ENCODE measurements around the gene CEP85. TPM values are rescaled to one million over a fixed set of nuclear protein-coding genes. Genes with fewer than 3 reads are reported as not detected.

Gene CEP85
- total RNA-seq, 1 donor from 2014 or later, result 10.2 TPM

DNA sequence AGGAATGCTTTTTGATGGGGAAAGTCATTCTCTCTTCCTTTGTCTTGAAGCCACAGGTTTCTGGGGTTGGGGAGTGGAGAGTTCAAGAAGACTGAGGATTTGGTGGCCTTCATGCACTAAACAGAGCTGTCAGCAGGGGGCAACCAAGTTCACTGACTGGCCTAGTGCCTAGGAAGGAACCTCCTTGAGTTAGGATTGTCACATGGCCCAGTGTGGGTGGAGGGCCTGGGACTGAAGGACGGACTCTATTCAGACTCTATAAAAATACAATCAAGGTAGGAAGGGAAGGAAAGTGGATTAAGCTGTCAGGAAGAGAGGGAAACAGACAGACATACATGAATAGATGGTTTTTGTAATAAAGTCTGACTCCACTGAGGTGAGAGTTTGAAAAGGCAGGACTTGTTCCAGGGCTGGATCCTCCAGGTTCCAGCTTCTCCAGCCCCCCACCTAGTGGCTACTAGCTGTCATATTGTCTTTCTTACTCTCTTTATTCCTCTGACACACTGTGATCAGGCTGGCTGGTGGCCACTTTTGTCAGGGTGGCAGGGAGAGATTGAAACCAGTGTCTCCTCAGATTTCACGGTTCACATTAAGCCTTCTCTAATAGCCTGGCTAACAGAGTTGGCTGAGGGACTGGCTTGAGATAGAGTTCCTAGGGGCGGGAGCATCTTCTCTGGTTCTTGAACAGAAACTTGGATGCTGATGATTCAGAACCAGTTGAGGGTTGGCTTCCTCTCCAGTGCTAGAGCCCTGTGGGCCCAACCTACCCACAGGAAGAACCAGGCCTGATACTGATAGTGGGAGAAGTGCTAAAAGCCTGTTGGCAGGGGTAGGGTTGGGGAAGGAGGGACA, 41.8 kb downstream of the CEP85 start:
- intact Hi-C loops (cut with DNase I), result no loop called here
- peak overlapping the region; percentile 16 for H3K4me3 ChIP-seq
- peaks cover 14% of the 10 kb centered on the region for H3K36me3 ChIP-seq
- TF ChIP-seq, protein P1, sequence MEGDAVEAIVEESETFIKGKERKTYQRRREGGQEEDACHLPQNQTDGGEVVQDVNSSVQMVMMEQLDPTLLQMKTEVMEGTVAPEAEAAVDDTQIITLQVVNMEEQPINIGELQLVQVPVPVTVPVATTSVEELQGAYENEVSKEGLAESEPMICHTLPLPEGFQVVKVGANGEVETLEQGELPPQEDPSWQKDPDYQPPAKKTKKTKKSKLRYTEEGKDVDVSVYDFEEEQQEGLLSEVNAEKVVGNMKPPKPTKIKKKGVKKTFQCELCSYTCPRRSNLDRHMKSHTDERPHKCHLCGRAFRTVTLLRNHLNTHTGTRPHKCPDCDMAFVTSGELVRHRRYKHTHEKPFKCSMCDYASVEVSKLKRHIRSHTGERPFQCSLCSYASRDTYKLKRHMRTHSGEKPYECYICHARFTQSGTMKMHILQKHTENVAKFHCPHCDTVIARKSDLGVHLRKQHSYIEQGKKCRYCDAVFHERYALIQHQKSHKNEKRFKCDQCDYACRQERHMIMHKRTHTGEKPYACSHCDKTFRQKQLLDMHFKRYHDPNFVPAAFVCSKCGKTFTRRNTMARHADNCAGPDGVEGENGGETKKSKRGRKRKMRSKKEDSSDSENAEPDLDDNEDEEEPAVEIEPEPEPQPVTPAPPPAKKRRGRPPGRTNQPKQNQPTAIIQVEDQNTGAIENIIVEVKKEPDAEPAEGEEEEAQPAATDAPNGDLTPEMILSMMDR (IDR thresholded peaks at IDR 0.05), result peak; percentile 74
- H3K27me3 ChIP-seq (ENCODE audit: low read depth), result no peaks in the 10 kb centered on the region
- peak; percentile 86 for DNase-seq
- peak overlapping the region; percentile 96 for H3K27ac ChIP-seq
- peak; percentile 78 to 83 for ATAC-seq
- H3K4me1 ChIP-seq, result peaks cover 54% of the 10 kb centered on the region
- H3K9me3 ChIP-seq, result no peaks in the 10 kb centered on the region

DNA sequence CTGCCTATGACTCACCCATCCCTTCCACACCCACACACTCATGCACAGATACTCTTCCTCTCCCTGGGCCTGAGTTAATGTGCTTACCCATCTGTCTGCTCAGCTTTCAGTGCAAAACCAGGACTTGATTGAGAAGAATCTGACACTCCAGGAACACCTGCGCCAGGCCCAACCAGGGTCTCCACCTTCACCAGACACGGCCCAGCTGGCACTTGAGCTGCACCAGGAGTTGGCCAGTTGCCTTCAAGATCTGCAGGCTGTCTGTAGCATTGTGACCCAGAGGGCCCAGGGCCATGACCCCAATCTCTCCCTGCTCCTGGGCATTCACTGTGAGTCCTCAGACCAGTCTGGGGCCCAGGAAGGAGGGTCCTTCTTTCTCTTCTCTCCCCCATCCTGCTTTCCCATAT, 42.4 kb downstream of the CEP85 start:
- peaks cover 13% of the 10 kb centered on the region for H3K36me3 ChIP-seq
- H3K4me3 ChIP-seq, result peak overlapping the region; percentile 2
- peak overlapping the region; percentile 96 for H3K27ac ChIP-seq
- no peak for ATAC-seq
- no peaks in the 10 kb centered on the region for H3K9me3 ChIP-seq
- TF ChIP-seq, protein P1 (IDR thresholded peaks at IDR 0.05), result no peak
- no peak for DNase-seq
- H3K27me3 ChIP-seq (ENCODE audit: low read depth), result no peaks in the 10 kb centered on the region
- intact Hi-C loops (cut with DNase I), result no loop called here
- H3K4me1 ChIP-seq, result peaks cover 61% of the 10 kb centered on the region

DNA sequence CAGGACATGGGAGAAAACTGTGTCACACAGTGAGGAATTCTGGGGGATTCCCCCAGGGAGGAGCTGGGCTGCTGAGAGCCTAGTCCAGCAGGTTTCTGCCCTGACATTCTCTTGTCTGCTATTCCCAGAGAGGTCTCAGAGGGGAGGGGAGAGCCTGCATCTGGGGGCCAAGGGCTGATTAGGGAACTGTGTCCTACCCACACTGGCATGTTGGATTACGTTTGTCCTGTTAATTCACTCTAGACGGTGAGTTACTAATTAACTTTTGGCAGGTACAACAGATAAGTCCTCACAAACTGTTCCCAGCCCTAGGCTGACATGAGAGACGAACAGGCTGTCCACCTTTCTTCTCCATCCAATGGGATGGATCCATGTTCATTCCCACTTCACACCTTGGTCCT, 43.3 kb downstream of the CEP85 start:
- Histone ChIP-seq H3K4me1 (peaks cover 68% of the 10 kb centered on the region), H3K27me3 (ENCODE audit: low read depth) (no peaks in the 10 kb centered on the region), H3K4me3 (no peak overlapping the region), H3K9me3 (no peaks in the 10 kb centered on the region), H3K27ac (peak overlapping the region; percentile 96), H3K36me3 (peaks cover 19% of the 10 kb centered on the region)
- no peak for ATAC-seq
- intact Hi-C loops (cut with DNase I), result no loop called here
- TF ChIP-seq, protein P1 (IDR thresholded peaks at IDR 0.05), result no peak
- no peak for DNase-seq

DNA sequence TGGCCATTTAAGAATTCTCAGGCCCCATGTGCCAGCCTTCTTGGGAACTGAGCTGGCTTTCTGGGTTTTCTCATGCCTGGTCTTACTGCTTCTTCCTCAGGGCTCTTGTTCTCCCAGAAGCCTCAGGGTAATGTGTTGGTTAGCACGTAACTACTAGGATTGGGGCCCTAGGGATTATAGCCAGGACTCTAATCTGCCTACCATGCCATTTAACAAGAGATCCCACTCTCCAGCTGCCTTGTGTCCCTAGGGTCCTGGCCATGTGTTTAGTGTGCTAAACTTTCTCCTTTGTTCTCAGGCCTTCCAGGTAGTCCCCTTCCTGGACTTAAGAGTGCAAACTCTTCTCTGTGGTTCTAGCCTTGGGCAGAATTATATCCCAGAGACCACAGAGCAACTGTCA, 43.7 kb downstream of the CEP85 start:
- ATAC-seq, result no peak
- peaks cover 73% of the 10 kb centered on the region for H3K4me1 ChIP-seq
- H3K36me3 ChIP-seq, result peaks cover 22% of the 10 kb centered on the region

DNA sequence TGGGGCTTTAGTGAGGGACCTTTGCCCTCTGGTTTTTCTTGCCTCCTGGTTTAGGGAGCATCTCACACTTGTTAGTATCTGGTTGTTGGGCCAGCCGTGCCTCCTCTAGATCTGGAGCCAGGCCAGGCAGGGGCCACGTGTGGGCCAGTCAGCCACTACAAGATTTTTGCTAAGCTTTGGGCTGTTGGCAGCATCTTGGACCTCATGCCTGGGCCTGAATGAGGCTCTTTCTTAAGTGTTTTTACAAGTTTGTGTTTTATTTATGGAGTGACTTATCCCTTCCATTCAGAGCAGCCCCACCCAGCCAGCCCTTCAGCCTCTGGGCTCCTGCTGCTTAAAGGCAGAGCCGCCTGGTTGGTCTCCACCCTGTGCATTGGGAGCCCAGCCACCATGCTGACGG, 44.3 kb downstream of the CEP85 start:
- Histone ChIP-seq H3K9me3 (no peaks in the 10 kb centered on the region), H3K36me3 (peaks cover 23% of the 10 kb centered on the region), H3K4me3 (no peak overlapping the region), H3K27ac (peak overlapping the region; percentile 96), H3K4me1 (peaks cover 78% of the 10 kb centered on the region), H3K27me3 (ENCODE audit: low read depth) (no peaks in the 10 kb centered on the region)
- intact Hi-C loops (cut with DNase I), result no loop called here
- DNase-seq, result peak; percentile 64
- no peak for ATAC-seq
- TF ChIP-seq, protein P1 (IDR thresholded peaks at IDR 0.05), result no peak

More for the DNA sequence above, 43.7 kb downstream of the CEP85 start:
- H3K9me3 ChIP-seq, result no peaks in the 10 kb centered on the region
- H3K27ac ChIP-seq, result peak overlapping the region; percentile 96
- no peak overlapping the region for H3K4me3 ChIP-seq
- no peak for DNase-seq
- H3K27me3 ChIP-seq (ENCODE audit: low read depth), result no peaks in the 10 kb centered on the region
- intact Hi-C loops (cut with DNase I), result no loop called here
- TF ChIP-seq, protein P1 (IDR thresholded peaks at IDR 0.05), result no peak

Data from lower lobe of right lung (tissue), 2 donors.